A673 (cell line): ENCODE data around the gene FLACC1. TPM values are rescaled to one million over a fixed set of nuclear protein-coding genes. Genes with fewer than 3 reads are reported as not detected.

ENCODE experiments used
- BruUV-seq: library from RNA; stranded (reverse); fragments of 400-500 nt; replicated peaks from 2 replicates; lab custom pipeline; 2021; lab: Mats Ljungman, UMichigan
- CTCF ChIA-PET: fragments of 300-600 bp; sonication (Branson Sonifier 250); formaldehyde crosslinking; loops from one replicate; lab custom pipeline; 2022; ENCODE audit warnings: antibody characterized with exemption; lab: Charles Lee
- POLR2A ChIA-PET: fragments of 300-600 bp; sonication (Branson Sonifier 250); formaldehyde crosslinking; loops from one replicate; lab custom pipeline; 2022; ENCODE audit warnings: antibody characterized with exemption; ENCODE audit not compliant: low non-redundant PET; lab: Charles Lee
- DNase-seq: peaks from one replicate; pipeline ENCODE4 v3.0.0-alpha.2; 2015; ENCODE audit warnings: low spot score
- H3K27ac ChIP-seq: fragments of 200-600 bp; sonication (generic); 2 replicates; pipeline ENCODE4 v1.5.1; 2016; ENCODE audit warnings: mixed run types, low read depth, mild to moderate bottlenecking, mixed read lengths, antibody characterized with exemption, low read length; ENCODE audit not compliant: poor library complexity, severe bottlenecking
- H3K27me3 ChIP-seq: fragments of 200-600 bp; sonication (generic); replicated peaks from 2 replicates; pipeline ENCODE4 v1.6.1; 2017; ENCODE audit warnings: mixed run types, low read depth, mild to moderate bottlenecking, mixed read lengths, antibody characterized with exemption, low read length; ENCODE audit not compliant: insufficient read depth, poor library complexity
- H3K36me3 ChIP-seq: fragments of 200-600 bp; sonication (generic); 2 replicates; pipeline ENCODE4 v1.6.1; 2016; ENCODE audit warnings: mixed run types, mild to moderate bottlenecking, mixed read lengths, antibody characterized with exemption, low read length; ENCODE audit not compliant: insufficient read depth, poor library complexity, severe bottlenecking
- H3K4me1 ChIP-seq: fragments of 200-600 bp; sonication (generic); 2 replicates; pipeline ENCODE4 v1.6.1; 2017; ENCODE audit warnings: mixed run types, mild to moderate bottlenecking, mixed read lengths, antibody characterized with exemption, low read length; ENCODE audit not compliant: insufficient read depth, poor library complexity, severe bottlenecking
- H3K4me3 ChIP-seq: fragments of 200-600 bp; sonication (generic); 2 replicates; pipeline ENCODE4 v1.5.1; 2016; ENCODE audit warnings: low read depth, mixed run types, mild to moderate bottlenecking, mixed read lengths, low read length; ENCODE audit not compliant: poor library complexity, severe bottlenecking
- H3K9me3 ChIP-seq: fragments of 200-600 bp; sonication (generic); 2 replicates; pipeline ENCODE4 v1.6.1; 2016; ENCODE audit warnings: mixed run types, low read depth, mild to moderate bottlenecking, mixed read lengths, antibody characterized with exemption, low read length; ENCODE audit not compliant: poor library complexity, severe bottlenecking
- CTCF ChIP-seq: fragments of 300-800, 200-600 bp; sonication (generic); conservative IDR thresholded peaks from 2 replicates; pipeline ENCODE4 v1.5.1; 2017; ENCODE audit warnings: low read depth, mild to moderate bottlenecking, antibody characterized with exemption, low read length, moderate library complexity, mixed read lengths
- EZH2 ChIP-seq: fragments of 200-600 bp; sonication (generic); IDR thresholded peaks from 2 replicates; pipeline ENCODE4 v1.6.1; 2017; ENCODE audit warnings: borderline replicate concordance, low read depth, mild to moderate bottlenecking, mixed read lengths, antibody characterized with exemption, low read length; ENCODE audit not compliant: poor library complexity, severe bottlenecking
- intact Hi-C: fragments of 100-400 bp; cut with micrococcal nuclease; formaldehyde crosslinking; loops from one replicate; pipeline ENCODE4 v1.10.0; 2022; ENCODE audit not compliant: unreplicated experiment
- total RNA-seq: library from RNA; stranded (reverse); gene quantifications from 2 replicates; pipeline ENCODE4 v1.2.3, GENCODE V29; 2021

The FLACC1 gene
- total RNA-seq, 1 experiment from 2014 or later: 2.4 TPM

- Histone ChIP-seq H3K9me3 (no peaks in the 10 kb centered on the region), H3K4me3 (no peak overlapping the region), H3K36me3 (no peaks in the 10 kb centered on the region), H3K27ac (no peak overlapping the region), H3K4me1 (peaks cover 4% of the 10 kb centered on the region), H3K27me3 (no peaks in the 10 kb centered on the region)
- no peak for TF ChIP-seq EZH2
- no peak for TF ChIP-seq CTCF
- intact Hi-C loops: no loop called here
- no peak for DNase-seq
- POLR2A ChIA-PET: no interaction called here
- BruUV-seq: no TSS peak
- CTCF ChIA-PET: no interaction called here
Measured at GRCh38 chr2:201250741-201251140, 106.4 kb downstream of the FLACC1 start.

DNA sequence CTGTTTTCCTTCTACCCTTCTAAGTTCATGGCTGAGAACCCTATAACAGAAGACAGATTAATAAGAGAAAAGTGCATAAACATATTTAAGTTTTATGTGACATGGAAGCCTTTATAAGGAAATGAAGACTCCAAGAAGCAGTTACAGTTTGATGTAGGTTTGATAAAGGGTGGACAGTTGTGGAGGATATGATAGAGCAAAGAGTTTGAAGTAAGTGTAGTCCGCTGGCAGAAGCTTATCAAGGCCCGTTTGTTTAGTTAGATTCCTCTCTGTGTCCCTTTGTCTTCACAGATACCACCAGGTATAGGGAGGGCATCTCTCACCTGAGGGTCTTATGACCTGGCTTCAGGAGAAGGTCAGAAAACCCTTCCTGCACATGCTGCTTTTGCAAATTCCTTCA, 107.3 kb downstream of the FLACC1 start:
- H3K36me3 ChIP-seq: no peaks in the 10 kb centered on the region
- intact Hi-C loops: no loop called here
- no peak overlapping the region for H3K4me3 ChIP-seq
- H3K27me3 ChIP-seq: no peaks in the 10 kb centered on the region
- H3K4me1 ChIP-seq: no peaks in the 10 kb centered on the region
- no peaks in the 10 kb centered on the region for H3K9me3 ChIP-seq
- POLR2A ChIA-PET: no interaction called here
- CTCF ChIA-PET: no interaction called here
- H3K27ac ChIP-seq: no peak overlapping the region
- TF ChIP-seq EZH2 (no peak), CTCF (no peak)
- no TSS peak for BruUV-seq
- no peak for DNase-seq

DNA sequence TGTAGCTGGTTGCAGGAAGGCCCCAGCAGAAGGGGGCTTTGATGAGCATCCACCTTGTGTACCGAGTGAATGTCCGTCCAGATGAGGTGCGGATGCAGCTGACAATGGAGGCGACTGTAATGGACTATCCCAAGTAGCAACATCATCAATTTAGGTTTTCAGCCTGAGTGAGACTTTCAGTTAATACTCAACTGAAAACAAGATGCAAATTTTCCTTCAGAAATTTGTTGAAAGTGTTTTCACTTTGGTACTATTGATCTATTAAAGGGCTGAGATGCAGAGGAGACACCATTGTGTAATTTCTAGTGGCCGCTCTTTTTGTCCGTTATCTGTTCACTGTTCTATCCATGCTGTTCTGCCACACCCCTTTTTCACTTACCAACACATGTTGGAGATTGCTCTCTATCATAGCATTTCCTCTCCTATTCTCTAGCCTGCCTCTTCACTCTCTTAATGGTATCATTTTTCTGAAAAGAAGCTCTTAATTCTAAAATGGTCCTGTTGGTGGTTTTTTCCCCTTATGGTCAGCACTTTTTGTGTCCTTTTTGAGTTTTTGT, 108.8 kb downstream of the FLACC1 start:
- DNase-seq: no peak
- intact Hi-C loops: no loop called here
- H3K27ac ChIP-seq: no peak overlapping the region
- no peaks in the 10 kb centered on the region for H3K27me3 ChIP-seq
- no peaks in the 10 kb centered on the region for H3K9me3 ChIP-seq
- ChIA-PET CTCF (no interaction called here), POLR2A (no interaction called here)
- H3K4me1 ChIP-seq: no peaks in the 10 kb centered on the region
- no peak overlapping the region for H3K4me3 ChIP-seq
- no peak for TF ChIP-seq CTCF
- TF ChIP-seq EZH2: no peak
- no TSS peak for BruUV-seq
- H3K36me3 ChIP-seq: no peaks in the 10 kb centered on the region
